AG04450 (cell line): ENCODE data around the gene CEP97. TPM values are rescaled to one million over a fixed set of nuclear protein-coding genes. Genes with fewer than 3 reads are reported as not detected.
"Not testable (repeated sequence)": the region's sequence is repeated elsewhere in the genome, so short reads cannot be mapped to it uniquely, and the experiment has no call there.

Source experiments
- CTCF ChIA-PET: fragments of 300-600, 350-600 bp; formaldehyde crosslinking; extraction: SDS; loops from one replicate; lab custom pipeline; 2022; ENCODE audit warnings: antibody characterized with exemption, inconsistent platforms; lab: Charles Lee
- POLR2A ChIA-PET: fragments of 350-600 bp; formaldehyde crosslinking; extraction: SDS; loops from one replicate; lab custom pipeline; 2021; ENCODE audit warnings: antibody characterized with exemption, inconsistent platforms; lab: Yijun Ruan, JAX
- DNase-seq: peaks from one replicate; pipeline ENCODE4 v3.0.0-alpha.2; 2011; ENCODE audit warnings: low read depth, low spot score
- H3K27ac ChIP-seq: one replicate; pipeline ENCODE4 v1.5.1; 2012; ENCODE audit warnings: low read depth, low read length, control low read depth
- H3K27me3 ChIP-seq: one replicate; pipeline ENCODE4 v1.6.0; 2012; ENCODE audit warnings: low read length; ENCODE audit not compliant: control insufficient read depth, insufficient read depth
- H3K4me3 ChIP-seq: 2 replicates; pipeline ENCODE4 v1.5.1; 2011; ENCODE audit warnings: mild to moderate bottlenecking, low read depth, low read length, control low read depth
- H3K9me3 ChIP-seq: 2 replicates; pipeline ENCODE4 v1.5.1; 2012; ENCODE audit warnings: low read length; ENCODE audit not compliant: control insufficient read depth, insufficient read depth
- CTCF ChIP-seq: IDR thresholded peaks from 2 replicates; pipeline ENCODE4 v1.5.1; 2011; ENCODE audit warnings: low read depth, low read length, control low read depth, inconsistent platforms
- polyA plus RNA-seq: library from polyadenylated mRNA; depleted of rRNA; stranded (reverse); fragments of >200 nt; gene quantifications from 2 replicates; pipeline ENCODE4 v1.2.3, GENCODE V29; 2011

CEP97 gene
- polyA plus RNA-seq, 1 experiment, result 2.4 TPM

GRCh38 chr3:101687142-101687931 is 37.1 kb upstream of the CEP97 start:
- Histone ChIP-seq H3K27ac (peak overlapping the region; percentile 86), H3K9me3 (no peaks in the 10 kb centered on the region; the same call in 1 of the 2 replicates), H3K27me3 (no peaks in the 10 kb centered on the region), H3K4me3 (peak overlapping the region; percentile 52)
- no peak for TF ChIP-seq CTCF
- no peak for DNase-seq
- ChIA-PET POLR2A (interaction anchor here (1.1 to 1.7 kb wide), 4 partner anchors 10 to 41 kb away, joined by 3 to 24 read pairs (median 4); partner anchors contain the start of genes CEP97 and ZBTB11), CTCF (interaction anchor here (0.5 to 1.3 kb wide), 2 partner anchors 20 to 30 kb away, joined by 3 to 6 read pairs; no protein-coding TSS in a partner anchor)

GRCh38 chr3:101689286-101689685 is 35.1 kb upstream of the CEP97 start:
- no peak for DNase-seq
- CTCF ChIA-PET, result interaction anchor here (1.0 kb wide), 1 partner anchor 18 kb away, joined by 3 read pairs; no protein-coding TSS in a partner anchor
- TF ChIP-seq CTCF, result no peak
- Histone ChIP-seq H3K27ac (no peak overlapping the region), H3K27me3 (no peaks in the 10 kb centered on the region), H3K9me3 (no peaks in the 10 kb centered on the region; the same call in 1 of the 2 replicates), H3K4me3 (no peak overlapping the region)
- POLR2A ChIA-PET, result no interaction called here

- ChIA-PET POLR2A (no interaction called here), CTCF (interaction anchor here (0.7 to 0.8 kb wide), 3 partner anchors 17 to 512 kb away, joined by 4 to 5 read pairs (median 4); no protein-coding TSS in a partner anchor)
- H3K4me3 ChIP-seq, result no peak overlapping the region
- no peak overlapping the region for H3K27ac ChIP-seq
- H3K9me3 ChIP-seq, result no peaks in the 10 kb centered on the region; the same call in 1 of the 2 replicates
- DNase-seq, result no peak
- no peak for TF ChIP-seq CTCF
- H3K27me3 ChIP-seq, result no peaks in the 10 kb centered on the region
Measured at GRCh38 chr3:101690972-101691371, 33.4 kb upstream of the CEP97 start.

GRCh38 chr3:101691685-101692671 is 32.4 kb upstream of the CEP97 start:
- CTCF ChIA-PET, POLR2A ChIA-PET, H3K9me3 ChIP-seq, H3K27ac ChIP-seq, H3K27me3 ChIP-seq, DNase-seq, H3K4me3 ChIP-seq: not testable (repeated sequence)

GRCh38 chr3:101693540-101693939 is 30.9 kb upstream of the CEP97 start:
- H3K9me3 ChIP-seq, POLR2A ChIA-PET, H3K4me3 ChIP-seq, H3K27me3 ChIP-seq, H3K27ac ChIP-seq, DNase-seq, CTCF ChIA-PET: not testable (repeated sequence)
- peak; percentile 32 for TF ChIP-seq CTCF

GRCh38 chr3:101694836-101695235 is 29.6 kb upstream of the CEP97 start:
- H3K9me3 ChIP-seq, H3K27ac ChIP-seq, H3K27me3 ChIP-seq, DNase-seq, POLR2A ChIA-PET, H3K4me3 ChIP-seq: not testable (repeated sequence)
- CTCF ChIA-PET, result interaction anchor here (0.7 to 1.6 kb wide), 5 partner anchors 9 to 170 kb away, joined by 3 to 8 read pairs (median 3); partner anchors contain the start of gene RPL24
